HG02610 (cell line): ENCODE data around the gene RGS7.
A peak's percentile ranks its signal among the peaks of the same experiment; 100 is the strongest.
"Not testable (repeated sequence)": the region's sequence is repeated elsewhere in the genome, so short reads cannot be mapped to it uniquely, and the experiment has no call there.

ENCODE experiments used
- ATAC-seq: cut with Tn5 transposase; IDR thresholded peaks from one replicate; pipeline ENCODE4 v1.9.1; 2021; ENCODE audit warnings: mild to moderate bottlenecking, moderate library complexity; ENCODE audit not compliant: unreplicated experiment

The RGS7 gene

GRCh38 chr1:240747907-240748306, 609.1 kb downstream of the RGS7 start:
- ATAC-seq: no peak

GRCh38 chr1:240743705-240744104, 613.3 kb downstream of the RGS7 start:
- no peak for ATAC-seq

DNA sequence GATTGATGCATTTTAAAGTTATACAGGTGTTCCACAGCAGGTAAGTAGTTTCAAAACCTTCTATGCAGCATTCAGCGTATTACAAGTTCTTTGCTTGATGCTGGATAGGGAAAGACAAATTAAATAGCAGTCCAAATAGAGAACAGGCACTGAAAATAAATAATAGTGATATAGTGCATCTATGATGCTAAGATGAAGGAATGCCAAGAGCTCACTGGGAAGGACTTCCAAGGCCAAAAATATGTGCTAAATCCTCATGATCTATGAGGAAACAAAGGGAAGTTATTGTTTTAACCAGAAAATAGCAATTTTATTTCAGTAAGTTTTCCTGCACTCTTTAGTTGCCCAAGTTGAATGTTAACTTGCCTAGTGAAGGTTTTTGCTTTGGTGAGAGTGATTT, 617.3 kb downstream of the RGS7 start:
- ATAC-seq: no peak

DNA sequence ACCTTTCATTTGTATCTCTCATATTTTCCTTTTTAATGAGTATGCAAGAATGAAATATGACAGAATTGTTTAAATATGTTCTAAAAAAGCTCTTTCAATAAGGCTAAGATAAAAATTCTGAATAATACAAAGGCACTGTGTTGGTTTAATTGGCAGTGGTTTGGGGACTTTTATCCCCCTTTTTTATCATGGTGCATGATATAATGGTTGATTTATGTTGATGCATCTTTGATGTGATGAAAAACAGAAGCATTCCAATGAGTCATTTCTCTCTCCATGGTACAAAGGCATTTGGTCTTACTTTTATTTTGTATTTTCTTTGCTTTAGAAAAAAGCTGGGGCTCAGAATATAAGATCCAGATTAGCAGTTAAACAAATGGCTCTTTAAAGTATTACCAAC, 617.9 kb downstream of the RGS7 start:
- no peak for ATAC-seq

DNA sequence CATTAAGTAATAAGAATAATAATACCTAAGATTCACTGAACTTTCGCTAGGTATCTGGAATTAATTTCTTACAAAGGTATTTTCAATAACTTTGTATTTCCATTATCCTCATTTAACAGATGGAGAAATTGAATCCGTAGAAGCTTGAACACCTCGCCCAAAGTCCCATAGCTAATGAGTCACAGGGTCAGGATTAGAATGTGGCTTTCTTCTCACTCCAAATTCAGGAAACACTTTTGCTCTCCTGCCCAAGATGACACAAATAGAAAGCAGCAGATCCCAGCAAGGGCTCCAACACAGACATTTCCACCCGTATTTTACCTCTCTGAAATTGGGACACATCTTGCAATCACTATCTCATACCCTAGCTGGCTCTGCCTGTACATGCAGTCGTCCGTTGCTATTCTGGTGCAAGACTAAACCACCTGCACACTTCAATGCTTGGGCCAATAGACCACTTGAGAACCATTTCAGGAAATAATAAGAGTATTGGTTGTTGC, 619.2 kb downstream of the RGS7 start:
- ATAC-seq: no peak

DNA sequence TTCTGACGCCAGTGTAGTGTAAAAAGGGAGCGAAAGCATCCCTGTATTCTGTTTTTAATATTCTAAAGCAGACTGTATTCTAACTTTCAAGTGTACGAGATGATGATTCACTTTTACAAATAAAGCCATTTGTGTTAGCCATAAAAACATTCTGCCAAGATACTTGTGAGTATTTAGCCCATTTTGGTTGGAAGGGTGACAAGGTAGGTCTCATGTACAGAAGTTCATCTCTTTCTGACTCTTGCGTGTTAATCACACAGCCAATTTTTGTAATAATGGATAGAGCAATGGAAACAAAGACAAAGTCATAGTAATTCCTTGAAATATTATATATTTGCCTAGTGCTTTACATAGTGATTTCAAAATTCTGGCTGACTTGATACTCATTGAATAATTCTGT, 619.7 kb downstream of the RGS7 start:
- no peak for ATAC-seq

- ATAC-seq: not testable (repeated sequence)
Observed at GRCh38 chr1:240734705-240735104, 622.3 kb downstream of the RGS7 start.

DNA sequence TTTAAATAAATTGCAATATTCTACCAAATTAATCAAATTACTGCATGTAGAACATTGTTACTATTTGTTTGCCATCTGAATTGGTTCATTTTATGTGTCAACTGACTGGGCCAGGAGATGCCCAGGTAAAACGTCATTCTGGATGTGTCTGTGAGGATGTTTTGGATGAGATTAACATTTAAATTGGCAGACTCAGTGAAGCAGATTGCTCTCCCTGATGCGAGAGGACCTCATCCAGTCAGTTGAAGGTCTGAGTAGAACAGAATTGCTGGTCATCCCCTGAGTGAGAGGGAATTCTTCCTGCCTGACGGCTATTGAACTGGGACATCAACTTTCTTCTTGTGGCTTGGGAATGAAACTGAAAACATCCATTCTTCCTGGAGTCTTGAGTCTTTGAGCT, 623.0 kb downstream of the RGS7 start:
- no peak for ATAC-seq

GRCh38 chr1:240732390-240732789, 624.6 kb downstream of the RGS7 start:
- peak; percentile 89 for ATAC-seq
